ENCODE measurements around the gene SGMS2.
A peak's percentile ranks its signal among the peaks of the same experiment; 100 is the strongest.

SGMS2 gene

DNA sequence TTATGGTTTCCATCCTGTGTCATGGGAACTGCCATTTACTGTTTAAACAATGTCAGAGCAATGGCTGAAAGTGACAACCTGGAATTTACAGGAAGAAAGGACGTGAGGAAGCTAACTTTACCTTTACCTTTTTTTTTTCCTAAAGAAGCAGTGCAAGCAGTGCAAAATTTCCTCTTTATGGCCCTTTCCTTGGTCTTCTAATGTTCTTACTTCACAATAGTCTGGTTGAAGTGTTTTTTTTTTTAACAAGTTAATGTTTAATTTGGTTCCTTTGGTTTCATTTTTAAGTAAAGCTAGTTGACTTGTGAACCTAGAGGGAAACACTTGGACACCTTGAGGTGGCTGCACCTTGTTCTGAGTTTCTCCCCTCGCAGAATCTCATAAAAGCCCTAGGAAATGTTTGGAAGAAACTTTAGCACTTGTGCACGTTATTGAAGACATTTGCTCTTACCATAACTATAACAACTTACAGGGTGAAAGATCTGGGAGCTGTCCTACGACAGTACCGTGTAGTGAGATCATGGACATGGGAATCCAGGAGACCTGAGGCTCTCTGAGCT lies 1.8 kb downstream of the SGMS2 start:
- Histone ChIP-seq H3K27ac (no peak overlapping the region), H3K4me3 (peak overlapping the region; percentile 95)
- DNase-seq (ENCODE audit: low spot score) = no peak
- TF ChIP-seq CTCF (IDR thresholded peaks at IDR 0.05) = no peak

- H3K27ac ChIP-seq = no peak overlapping the region
- no peak overlapping the region for H3K4me3 ChIP-seq
- DNase-seq (ENCODE audit: low spot score) = no peak
- TF ChIP-seq CTCF (IDR thresholded peaks at IDR 0.05) = no peak
These were observed 3.8 kb downstream of the SGMS2 start for GRCh38 chr4:107828315-107829090.

DNA sequence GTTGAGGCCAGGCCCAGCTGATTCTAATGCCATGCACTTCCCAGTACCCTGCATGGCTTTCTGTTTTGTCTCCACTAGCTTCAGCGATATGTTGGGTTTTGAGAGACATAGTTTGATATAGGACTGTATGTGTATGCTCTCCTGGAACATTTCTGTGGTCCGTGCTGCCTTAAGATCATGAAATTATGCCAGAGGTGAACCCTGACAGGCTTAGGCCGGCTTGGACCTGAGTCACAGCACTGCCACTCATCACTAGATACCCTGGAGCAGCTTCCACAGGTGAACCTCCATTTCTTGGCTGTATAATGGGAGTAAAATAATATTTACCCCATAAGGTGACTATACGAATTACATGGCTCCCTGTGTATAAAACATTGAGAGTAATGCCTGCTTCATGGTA lies 6.4 kb downstream of the SGMS2 start:
- H3K4me3 ChIP-seq = no peak overlapping the region
- DNase-seq (ENCODE audit: low spot score) = no peak
- no peak overlapping the region for H3K27ac ChIP-seq
- TF ChIP-seq CTCF (IDR thresholded peaks at IDR 0.05) = no peak

- DNase-seq (ENCODE audit: low spot score) = no peak
- H3K27ac ChIP-seq = no peak overlapping the region
- TF ChIP-seq CTCF (IDR thresholded peaks at IDR 0.05) = no peak
- no peak overlapping the region for H3K4me3 ChIP-seq
These were observed 7.6 kb downstream of the SGMS2 start for GRCh38 chr4:107832275-107832807.

GRCh38 chr4:107834241-107834794 lies 9.6 kb downstream of the SGMS2 start:
- Histone ChIP-seq H3K27ac (no peak overlapping the region), H3K4me3 (no peak overlapping the region)
- TF ChIP-seq CTCF (IDR thresholded peaks at IDR 0.05) = no peak
- DNase-seq (ENCODE audit: low spot score) = no peak

- TF ChIP-seq CTCF (IDR thresholded peaks at IDR 0.05) = no peak
- DNase-seq (ENCODE audit: low spot score) = no peak
- peak overlapping the region in 1 of 2 donors; percentile 41 for H3K27ac ChIP-seq
- H3K4me3 ChIP-seq = no peak overlapping the region
These were observed 10.7 kb downstream of the SGMS2 start for GRCh38 chr4:107835406-107835805.

All from coronary artery (tissue), 2 donors.